GM18519 (cell line): ENCODE results near the gene TRIM2.

Experiments used
- ATAC-seq: cut with Tn5 transposase; IDR thresholded peaks from one replicate; pipeline ENCODE4 v1.9.1; 2021; ENCODE audit warnings: mild to moderate bottlenecking, moderate library complexity; ENCODE audit not compliant: unreplicated experiment, low FRiP score

Gene TRIM2

GRCh38 chr4:153220682-153221395, 16.6 kb downstream of the TRIM2 start:
- no peak for ATAC-seq

- ATAC-seq, result no peak
These were observed 17.8 kb downstream of the TRIM2 start for GRCh38 chr4:153221783-153222706.

- ATAC-seq, result no peak
These were observed 18.6 kb downstream of the TRIM2 start for GRCh38 chr4:153222707-153223426.

GRCh38 chr4:153223427-153223801, 19.2 kb downstream of the TRIM2 start:
- ATAC-seq, result no peak

GRCh38 chr4:153223930-153224329, 19.7 kb downstream of the TRIM2 start:
- no peak for ATAC-seq

GRCh38 chr4:153224474-153224873, 20.2 kb downstream of the TRIM2 start:
- no peak for ATAC-seq

- no peak for ATAC-seq
These were observed 23.3 kb downstream of the TRIM2 start for GRCh38 chr4:153227469-153228075.

GRCh38 chr4:153228512-153229140, 24.4 kb downstream of the TRIM2 start:
- ATAC-seq, result no peak

- no peak for ATAC-seq
These were observed 25.3 kb downstream of the TRIM2 start for GRCh38 chr4:153229545-153229944.

GRCh38 chr4:153232768-153233167, 28.5 kb downstream of the TRIM2 start:
- ATAC-seq, result no peak

GRCh38 chr4:153233761-153234371, 29.6 kb downstream of the TRIM2 start:
- no peak for ATAC-seq

GRCh38 chr4:153234885-153235284, 30.6 kb downstream of the TRIM2 start:
- ATAC-seq, result no peak

- ATAC-seq, result no peak
These were observed 34.1 kb downstream of the TRIM2 start for GRCh38 chr4:153238135-153238919.

GRCh38 chr4:153239409-153239808, 35.2 kb downstream of the TRIM2 start:
- no peak for ATAC-seq

- no peak for ATAC-seq
These were observed 37.1 kb downstream of the TRIM2 start for GRCh38 chr4:153241295-153241694.

GRCh38 chr4:153241970-153242838, 38.0 kb downstream of the TRIM2 start:
- ATAC-seq, result no peak

- no peak for ATAC-seq
These were observed 38.6 kb downstream of the TRIM2 start for GRCh38 chr4:153242839-153243324.

GRCh38 chr4:153243468-153243867, 39.2 kb downstream of the TRIM2 start:
- no peak for ATAC-seq
